Medulla oblongata (tissue), 1 donor: ENCODE measurements around the gene ECE1.
"Not testable (repeated sequence)": the region's sequence is repeated elsewhere in the genome, so short reads cannot be mapped to it uniquely, and the experiment has no call there.

Experiments used
- DNase-seq: peaks from one replicate; pipeline ENCODE4 v3.0.0-alpha.2; 2015; ENCODE audit errors: extremely low spot score

Gene ECE1

DNA sequence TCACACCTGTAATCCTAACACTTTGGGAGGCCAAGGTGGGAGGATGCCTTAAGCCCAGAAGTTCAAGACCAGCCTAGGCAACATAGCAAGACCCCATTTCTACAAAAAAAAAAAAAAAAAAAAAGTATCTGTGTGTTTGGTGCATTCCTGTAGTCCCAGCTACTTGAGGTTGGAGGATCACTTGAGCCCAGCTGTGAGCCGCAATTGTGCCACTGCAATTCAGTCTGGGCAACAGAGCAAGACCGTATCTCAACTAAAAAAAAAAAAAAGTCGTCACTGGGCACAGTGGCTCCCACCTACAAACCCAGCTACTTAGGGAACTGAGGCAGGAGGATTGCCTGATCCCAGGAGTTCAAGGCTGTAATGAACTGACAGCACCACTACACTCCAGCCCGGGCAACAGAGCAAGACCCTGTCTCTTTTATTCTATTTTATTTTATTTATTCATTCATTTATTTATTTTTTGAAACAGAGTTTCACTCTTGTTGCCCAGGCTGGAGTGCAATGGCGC lies 105.0 kb downstream of the ECE1 start:
- DNase-seq = no peak

DNA sequence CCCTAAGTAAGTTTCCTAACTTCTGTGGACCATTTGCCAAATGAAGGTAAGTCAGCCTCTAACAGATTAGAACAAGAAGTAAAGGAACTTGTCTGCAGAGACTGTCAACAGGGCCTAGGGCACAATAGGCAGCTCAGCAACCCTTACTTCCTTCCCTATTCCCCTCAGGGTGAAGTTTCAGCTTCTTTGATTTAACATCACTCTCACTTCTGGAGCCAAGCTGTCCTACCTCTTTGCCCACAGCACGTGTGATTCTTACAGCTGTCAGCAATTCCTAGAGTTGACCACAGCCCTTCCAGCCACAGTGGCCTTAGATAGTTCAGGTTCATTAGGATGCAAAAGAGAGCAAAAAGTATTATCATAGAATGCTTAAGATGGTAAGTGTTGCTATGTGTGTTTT lies 106.0 kb downstream of the ECE1 start:
- peak; percentile 48 for DNase-seq

- DNase-seq = no peak
Observed at GRCh38 chr1:21182181-21182731, 108.0 kb downstream of the ECE1 start.

DNA sequence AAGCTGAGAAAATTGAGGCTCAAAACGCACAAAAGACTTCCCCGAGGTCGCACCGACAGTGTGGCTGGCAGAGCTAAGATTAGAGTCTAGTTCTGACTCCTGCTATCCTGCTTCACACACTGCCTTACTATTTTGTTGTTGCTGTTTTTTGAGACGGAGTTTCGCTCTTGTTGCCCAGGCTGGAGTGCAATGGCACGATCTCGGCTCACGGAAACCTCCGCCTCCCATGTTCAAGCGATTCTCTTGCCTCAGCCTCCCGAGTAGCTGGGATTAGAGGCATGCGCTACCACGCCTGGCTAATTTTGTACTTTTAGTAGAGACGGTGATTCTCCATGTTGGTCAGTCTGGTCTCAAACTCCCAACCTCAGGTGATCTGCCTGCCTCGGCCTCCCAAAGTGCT lies 112.0 kb downstream of the ECE1 start:
- not testable (repeated sequence) for DNase-seq

GRCh38 chr1:21176586-21177555 lies 113.4 kb downstream of the ECE1 start, which contains the start of gene EIF4G3:
TSS of gene EIF4G3 (minus strand) at chr1:21176897. CDS start at chr1:21002742, 174,155 bp downstream.
- peak; percentile 99 for DNase-seq

DNA sequence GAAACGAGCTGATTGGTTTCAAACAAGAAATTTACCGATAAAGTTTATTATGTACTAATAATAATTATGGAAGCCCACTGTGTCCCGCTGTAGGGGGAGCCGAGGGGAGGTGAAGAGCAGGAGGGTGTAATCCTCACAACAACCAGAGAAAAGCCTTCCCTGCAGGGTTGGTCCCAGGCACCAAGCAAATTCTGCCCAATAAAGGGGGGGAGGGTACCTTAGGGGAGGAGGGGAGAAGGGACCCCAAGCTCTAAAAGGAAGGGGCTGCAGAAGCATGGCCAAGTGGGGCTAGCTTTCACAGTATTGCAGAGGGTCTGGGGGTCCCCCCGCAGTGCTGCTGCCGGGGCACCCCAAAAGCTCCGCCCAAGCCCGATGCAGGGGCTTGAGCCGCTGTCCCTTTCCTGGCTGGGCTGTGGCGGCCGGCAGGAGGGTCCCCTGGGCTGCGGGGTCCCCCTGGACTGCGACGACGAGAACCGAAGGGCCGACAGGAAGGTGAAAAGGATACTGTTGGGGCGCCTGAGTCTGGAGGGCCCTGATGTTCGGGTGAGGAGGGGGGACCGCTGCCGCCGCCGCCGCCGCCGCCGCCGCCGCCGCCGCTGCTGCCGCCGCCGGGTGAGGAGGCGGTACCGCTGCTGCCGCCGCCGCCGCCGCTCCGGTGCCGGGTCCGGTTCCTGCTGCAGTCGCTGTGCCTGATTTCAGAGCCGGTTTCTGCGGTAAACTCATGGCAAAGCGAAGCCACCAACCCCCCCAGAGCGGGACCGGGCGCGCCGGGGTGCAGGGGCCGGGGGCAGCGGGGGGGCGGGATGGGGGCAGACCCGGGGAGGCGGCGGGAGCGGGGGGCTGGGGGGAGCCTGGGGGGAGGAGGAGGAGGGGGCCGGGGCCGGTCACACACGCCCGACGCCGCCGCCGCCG lies 114.3 kb downstream of the ECE1 start:
- DNase-seq = peak; percentile 59

DNA sequence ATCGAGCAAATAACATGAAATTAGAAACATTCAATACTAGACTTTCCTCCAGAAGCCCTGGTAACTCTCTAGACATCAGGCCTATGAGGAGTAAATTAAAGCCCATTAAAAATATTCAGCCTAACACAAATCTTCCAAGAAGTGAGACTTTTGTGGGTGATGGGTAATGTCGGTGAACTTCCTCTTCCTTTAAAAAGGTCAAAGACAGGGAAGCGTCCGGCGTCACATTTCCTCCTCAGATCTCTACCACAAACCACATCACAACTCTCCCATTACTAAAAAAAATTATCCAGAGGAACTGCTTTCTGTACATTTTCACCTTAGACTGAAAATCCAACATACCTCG lies 115.0 kb downstream of the ECE1 start:
- peak; percentile 89 for DNase-seq

DNA sequence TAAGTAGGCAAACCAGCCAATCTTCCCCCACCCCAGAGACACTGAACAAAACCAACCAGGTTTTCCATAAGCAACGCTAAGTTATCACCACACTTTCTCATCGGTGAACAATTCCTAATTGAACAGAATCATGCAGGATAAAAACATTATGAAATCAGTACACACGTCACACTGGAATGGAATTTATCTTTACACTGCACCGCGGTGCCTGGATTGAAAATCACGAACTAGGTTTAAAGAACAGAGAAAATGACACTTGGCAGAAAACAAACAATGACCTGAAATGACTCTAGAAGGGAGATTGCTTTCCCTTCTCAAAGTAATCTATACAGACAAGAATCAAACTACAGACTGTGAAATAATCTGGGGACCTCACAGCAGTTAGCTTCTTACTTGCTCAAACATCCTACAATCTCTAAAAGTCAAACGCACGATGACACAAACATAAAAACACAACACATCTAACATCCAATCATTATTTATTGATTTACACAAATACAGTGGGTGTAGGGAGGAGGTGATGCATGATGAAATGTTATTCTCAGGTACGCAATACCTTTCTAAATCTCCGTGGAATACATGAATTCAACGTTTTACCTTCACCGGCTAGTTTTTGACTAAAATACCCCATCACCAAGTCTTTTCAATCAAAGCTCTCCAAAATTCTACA lies 115.5 kb downstream of the ECE1 start:
- DNase-seq = peak; percentile 40

- DNase-seq = peak; percentile 31
Observed at GRCh38 chr1:21174230-21174629, 116.0 kb downstream of the ECE1 start.

DNA sequence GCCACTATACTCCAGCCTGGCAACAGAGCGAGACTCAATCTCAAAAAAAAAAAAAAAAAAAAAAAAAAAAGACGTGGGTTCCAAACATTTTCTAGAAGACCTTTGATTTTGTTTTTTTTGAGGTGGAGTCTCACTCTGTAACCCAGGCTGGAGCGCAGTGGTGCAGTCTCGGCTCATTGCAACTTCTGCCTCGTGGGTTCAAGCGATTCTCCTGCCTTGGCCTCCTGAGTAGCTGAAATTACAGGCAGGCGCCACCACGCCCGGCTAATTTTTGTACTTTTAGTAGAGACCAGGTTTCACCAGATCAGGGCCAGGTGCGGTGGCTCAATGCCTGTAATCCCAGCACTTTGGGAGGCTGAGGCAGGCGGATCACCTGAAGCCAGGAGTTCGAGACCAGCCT lies 117.2 kb downstream of the ECE1 start:
- DNase-seq = not testable (repeated sequence)

GRCh38 chr1:21170837-21171236 lies 119.4 kb downstream of the ECE1 start:
- DNase-seq = not testable (repeated sequence)

DNA sequence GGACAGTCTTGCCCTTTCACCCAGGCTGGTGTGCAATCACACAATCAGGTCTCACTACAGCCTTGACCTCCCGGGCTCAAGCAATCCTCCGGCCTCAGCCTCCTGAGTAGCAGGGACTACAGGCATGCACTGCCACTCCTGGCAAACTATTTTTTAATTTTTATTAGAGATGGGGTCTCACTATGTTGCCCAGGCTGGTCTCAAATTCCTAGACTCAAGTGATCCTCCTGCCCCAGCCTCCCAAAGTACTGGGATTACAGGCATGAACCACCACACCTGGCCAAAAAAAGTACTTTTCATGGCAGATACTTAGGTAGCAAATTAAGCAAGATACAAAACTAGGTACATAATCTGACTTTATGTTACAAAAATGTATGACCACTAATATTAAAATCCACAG lies 121.8 kb downstream of the ECE1 start:
- no peak for DNase-seq
